LNCaP clone FGC (cell line): ENCODE results near the gene EMILIN3.

ENCODE experiments used
- DNase-seq: peaks from one replicate; pipeline ENCODE4 v3.0.0-alpha.2; 2011; ENCODE audit warnings: low read depth
- H3K4me3 ChIP-seq: 2 replicates; pipeline ENCODE4 v1.5.1; 2011; ENCODE audit warnings: mild to moderate bottlenecking, low read depth, low read length, control low read depth
- CTCF ChIP-seq: IDR thresholded peaks from 2 replicates; pipeline ENCODE4 v1.5.1; 2012; ENCODE audit warnings: mild to moderate bottlenecking; ENCODE audit not compliant: control insufficient read depth, insufficient read depth; ENCODE audit errors: extremely low read depth

The EMILIN3 gene

DNA sequence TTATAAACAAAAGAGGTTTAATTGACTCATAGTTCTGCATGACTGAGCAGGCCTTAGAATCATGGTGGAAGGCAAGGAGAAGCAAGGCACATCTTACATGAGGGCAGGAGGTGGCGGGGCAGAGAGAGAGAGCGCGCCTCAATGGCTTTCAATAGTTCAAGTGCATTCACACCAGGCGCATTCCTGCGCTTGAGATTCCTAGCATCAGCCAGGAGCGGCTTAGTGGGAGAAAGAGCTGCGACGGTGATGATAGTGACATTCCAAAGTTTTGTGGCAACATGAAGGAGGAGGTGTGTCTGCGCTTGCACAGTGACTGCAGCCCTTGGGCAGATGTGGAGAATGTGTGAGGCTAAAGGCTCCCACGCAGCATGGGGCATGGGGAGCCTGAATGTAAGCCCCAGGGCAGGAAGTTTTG lies 25.0 kb upstream of the EMILIN3 start:
- DNase-seq = no peak
- no peak overlapping the region for H3K4me3 ChIP-seq
- no peak for TF ChIP-seq CTCF

DNA sequence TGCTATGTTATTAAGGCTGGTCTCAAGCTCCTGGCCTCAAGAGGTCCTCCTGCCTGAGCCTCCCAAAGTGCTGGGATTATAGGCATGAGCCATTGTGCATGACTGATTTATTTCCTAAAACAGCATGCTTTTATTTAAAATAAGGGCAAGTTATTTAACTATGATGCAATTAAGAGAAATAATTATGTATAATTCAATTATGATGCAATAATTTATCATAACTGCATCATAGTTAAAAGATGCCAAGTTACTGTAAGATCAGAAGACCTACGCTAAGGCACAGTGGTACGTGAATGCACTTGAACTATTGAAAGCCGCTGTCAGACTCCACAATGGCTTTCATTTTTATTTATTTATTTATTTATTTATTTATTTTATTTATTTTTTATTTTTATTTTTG lies 24.3 kb upstream of the EMILIN3 start:
- DNase-seq = no peak
- no peak for TF ChIP-seq CTCF
- H3K4me3 ChIP-seq = no peak overlapping the region

DNA sequence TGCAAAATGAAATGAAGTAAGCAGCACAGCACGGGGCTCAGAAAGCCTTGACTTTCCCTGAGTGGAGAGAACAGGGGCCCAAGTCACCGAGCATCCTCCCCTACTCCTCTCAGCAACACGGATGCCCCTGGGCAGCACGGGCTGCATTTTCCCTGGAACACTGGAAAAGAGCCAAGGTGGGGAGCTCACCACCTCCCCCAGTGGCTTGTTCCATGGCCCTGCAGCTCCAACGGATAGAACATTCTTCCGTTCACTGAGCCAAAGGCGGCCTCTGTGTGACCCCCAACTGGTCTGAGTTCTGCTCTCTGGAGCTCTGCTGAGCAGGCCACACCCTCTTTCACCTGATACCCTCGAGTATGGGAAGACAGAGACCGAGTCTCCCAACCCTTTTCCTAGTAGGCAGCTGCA lies 20.8 kb upstream of the EMILIN3 start:
- H3K4me3 ChIP-seq = no peak overlapping the region
- no peak for DNase-seq
- TF ChIP-seq CTCF = no peak

DNA sequence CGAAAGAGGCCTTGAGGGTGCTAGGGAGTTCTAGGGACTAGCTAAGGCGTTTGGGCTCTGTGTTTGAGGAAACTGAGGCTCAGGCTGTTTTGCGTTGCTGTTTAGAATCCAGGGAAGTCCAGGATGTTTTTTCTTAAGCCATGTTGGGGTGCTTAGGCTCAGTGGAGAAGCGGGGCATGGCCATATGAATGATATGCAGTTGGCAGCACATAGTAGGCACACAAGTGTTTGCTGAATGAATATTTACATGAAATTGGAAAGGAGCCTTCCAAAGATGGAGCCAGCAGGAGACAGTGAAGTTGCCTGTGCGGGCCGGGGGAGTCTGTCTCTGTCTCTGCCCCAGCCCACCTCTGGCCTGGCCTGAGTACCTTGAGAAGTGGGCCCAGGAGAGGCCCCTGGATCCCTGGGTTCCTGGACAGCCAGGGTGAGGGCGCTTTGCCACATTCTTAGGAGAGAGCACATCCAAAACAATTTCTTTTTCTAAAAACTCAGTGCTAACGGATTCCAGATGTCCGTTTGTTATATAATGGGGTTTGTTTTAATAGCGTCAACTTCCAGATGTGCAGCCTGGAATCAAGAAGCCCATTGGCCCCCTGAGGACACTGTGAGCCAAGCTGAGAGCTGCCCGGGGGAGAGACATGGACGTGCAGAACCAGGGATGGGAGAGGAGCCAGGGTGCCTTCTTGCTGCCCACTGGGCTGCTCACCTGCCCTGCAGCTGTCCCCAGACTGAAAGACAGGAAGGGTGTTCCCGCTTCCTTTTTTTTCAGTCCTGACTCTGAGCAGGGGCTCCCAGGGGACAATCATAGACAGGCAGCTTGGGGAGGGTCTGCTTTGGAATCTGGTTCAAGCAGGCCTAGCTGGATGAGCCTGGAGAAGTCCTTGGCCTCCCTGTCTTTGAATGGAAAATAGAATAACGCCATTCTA lies 20.1 kb upstream of the EMILIN3 start:
- TF ChIP-seq CTCF = no peak
- no peak overlapping the region for H3K4me3 ChIP-seq
- no peak for DNase-seq

DNA sequence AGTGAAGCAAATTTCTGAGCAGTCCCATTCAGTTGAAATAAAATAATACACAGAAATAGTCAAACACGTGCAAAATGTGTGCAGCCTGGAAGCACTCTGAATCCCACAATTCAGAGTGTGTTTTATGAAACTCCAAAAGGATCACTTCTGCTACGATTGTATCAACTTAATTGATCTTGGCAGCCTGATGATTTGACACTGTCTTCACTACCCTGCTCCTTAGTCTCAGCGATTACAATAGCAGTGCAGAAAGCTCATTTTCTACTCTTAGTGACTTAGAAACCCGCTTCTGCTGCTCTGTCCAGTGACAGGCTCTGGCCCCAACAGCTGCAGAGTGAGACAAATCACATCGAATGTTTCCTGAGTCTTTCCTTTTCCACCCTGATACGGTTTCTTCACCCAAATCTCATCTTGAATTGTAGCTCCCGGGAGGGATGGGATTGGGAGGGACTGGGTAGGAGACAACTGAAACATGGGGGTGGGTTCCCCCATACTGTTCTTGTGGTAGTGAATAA lies 16.2 kb upstream of the EMILIN3 start:
- no peak for TF ChIP-seq CTCF
- no peak overlapping the region for H3K4me3 ChIP-seq
- no peak for DNase-seq

GRCh38 chr20:41380551-41381193 lies 14.1 kb upstream of the EMILIN3 start:
- no peak overlapping the region for H3K4me3 ChIP-seq
- DNase-seq = no peak
- TF ChIP-seq CTCF = no peak

GRCh38 chr20:41379551-41379950 lies 12.9 kb upstream of the EMILIN3 start:
- TF ChIP-seq CTCF = no peak
- no peak overlapping the region for H3K4me3 ChIP-seq
- no peak for DNase-seq
